Measurements from ENCODE around the gene PPP3R1.
A peak's percentile ranks its signal among the peaks of the same experiment; 100 is the strongest.

Gene PPP3R1

DNA sequence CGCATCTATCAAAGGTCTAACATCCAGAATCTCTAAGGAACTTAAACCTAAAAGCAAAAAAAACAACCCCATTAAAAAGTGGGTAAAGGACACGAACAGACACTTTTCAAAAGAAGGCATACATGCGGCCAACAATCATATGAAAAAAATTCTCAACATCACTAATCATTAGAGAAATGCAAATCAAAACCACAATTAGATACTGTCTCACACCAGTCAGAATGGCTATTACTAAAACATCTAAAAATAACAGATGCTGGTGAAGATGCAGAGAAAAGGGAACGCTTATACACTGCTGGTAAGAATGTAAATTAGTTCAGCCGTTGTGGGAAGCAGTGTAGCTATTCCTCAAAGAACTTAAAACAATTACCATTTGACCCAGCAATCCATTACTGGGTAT is 38.0 kb downstream of the PPP3R1 start:
- peaks cover 55% of the 10 kb centered on the region for H3K36me3 ChIP-seq (ENCODE audit: insufficient read depth, low read length)
- no peaks in the 10 kb centered on the region for H3F3A ChIP-seq (ENCODE audit: insufficient read depth, low read length)
- no peak overlapping the region for H2AFZ ChIP-seq (ENCODE audit: low read length)
- peaks cover 96% of the 10 kb centered on the region for H3K79me2 ChIP-seq (ENCODE audit: insufficient read depth, low read length)
- peak overlapping the region; percentile 14; the same call in 1 of the 2 replicates for H3K4me2 ChIP-seq (ENCODE audit: low read length)
- H3K27ac ChIP-seq (ENCODE audit: low read depth, low read length, poor library complexity, severe bottlenecking): peak overlapping the region; percentile 15
- no peak overlapping the region for H3K9ac ChIP-seq (ENCODE audit: low read length)
- TF ChIP-seq, protein P1, sequence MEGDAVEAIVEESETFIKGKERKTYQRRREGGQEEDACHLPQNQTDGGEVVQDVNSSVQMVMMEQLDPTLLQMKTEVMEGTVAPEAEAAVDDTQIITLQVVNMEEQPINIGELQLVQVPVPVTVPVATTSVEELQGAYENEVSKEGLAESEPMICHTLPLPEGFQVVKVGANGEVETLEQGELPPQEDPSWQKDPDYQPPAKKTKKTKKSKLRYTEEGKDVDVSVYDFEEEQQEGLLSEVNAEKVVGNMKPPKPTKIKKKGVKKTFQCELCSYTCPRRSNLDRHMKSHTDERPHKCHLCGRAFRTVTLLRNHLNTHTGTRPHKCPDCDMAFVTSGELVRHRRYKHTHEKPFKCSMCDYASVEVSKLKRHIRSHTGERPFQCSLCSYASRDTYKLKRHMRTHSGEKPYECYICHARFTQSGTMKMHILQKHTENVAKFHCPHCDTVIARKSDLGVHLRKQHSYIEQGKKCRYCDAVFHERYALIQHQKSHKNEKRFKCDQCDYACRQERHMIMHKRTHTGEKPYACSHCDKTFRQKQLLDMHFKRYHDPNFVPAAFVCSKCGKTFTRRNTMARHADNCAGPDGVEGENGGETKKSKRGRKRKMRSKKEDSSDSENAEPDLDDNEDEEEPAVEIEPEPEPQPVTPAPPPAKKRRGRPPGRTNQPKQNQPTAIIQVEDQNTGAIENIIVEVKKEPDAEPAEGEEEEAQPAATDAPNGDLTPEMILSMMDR (IDR thresholded peaks at IDR 0.05; ENCODE audit: low read length): no peak
- no peak for TF ChIP-seq EZH2 (IDR thresholded peaks at IDR 0.05; ENCODE audit: borderline replicate concordance, low read length)
- no peaks in the 10 kb centered on the region for H3K27me3 ChIP-seq (ENCODE audit: insufficient read depth, low read length)
- H3K4me1 ChIP-seq (ENCODE audit: insufficient read depth, low read length, severe bottlenecking): peaks cover 38% of the 10 kb centered on the region
- no peaks in the 10 kb centered on the region for H3K9me2 ChIP-seq (ENCODE audit: low read depth, low read length)
- H4K20me1 ChIP-seq (ENCODE audit: insufficient read depth, low read length): 0 out of 2 replicates have a peak, but pooled peaks cover 3% of the 10 kb centered on the region
- H3K9me3 ChIP-seq (ENCODE audit: low read length): no peaks in the 10 kb centered on the region
- no peak overlapping the region for H3K4me3 ChIP-seq (ENCODE audit: low read depth, low read length, poor library complexity, severe bottlenecking)

GRCh38 chr2:68206793-68207192 is 45.5 kb downstream of the PPP3R1 start:
- Histone ChIP-seq H2AFZ (ENCODE audit: low read length) (no peak overlapping the region), H3K9ac (ENCODE audit: low read length) (no peak overlapping the region), H3K79me2 (ENCODE audit: insufficient read depth, low read length) (peaks cover 89% of the 10 kb centered on the region), H3K4me3 (ENCODE audit: low read depth, low read length, poor library complexity, severe bottlenecking) (no peak overlapping the region), H3K27me3 (ENCODE audit: insufficient read depth, low read length) (no peaks in the 10 kb centered on the region), H3F3A (ENCODE audit: insufficient read depth, low read length) (peaks cover 4% of the 10 kb centered on the region; the same call in 1 of the 2 replicates), H3K27ac (ENCODE audit: low read depth, low read length, poor library complexity, severe bottlenecking) (peak overlapping the region; percentile 32), H3K9me3 (ENCODE audit: low read length) (no peaks in the 10 kb centered on the region), H3K36me3 (ENCODE audit: insufficient read depth, low read length) (peaks cover 36% of the 10 kb centered on the region), H3K4me1 (ENCODE audit: insufficient read depth, low read length, severe bottlenecking) (peaks cover 50% of the 10 kb centered on the region), H4K20me1 (ENCODE audit: insufficient read depth, low read length) (no peaks in the 10 kb centered on the region), H3K9me2 (ENCODE audit: low read depth, low read length) (no peaks in the 10 kb centered on the region), H3K4me2 (ENCODE audit: low read length) (no peak overlapping the region)
- TF ChIP-seq, protein P1 (IDR thresholded peaks at IDR 0.05; ENCODE audit: low read length): no peak
- TF ChIP-seq EZH2 (IDR thresholded peaks at IDR 0.05; ENCODE audit: borderline replicate concordance, low read length): no peak

DNA sequence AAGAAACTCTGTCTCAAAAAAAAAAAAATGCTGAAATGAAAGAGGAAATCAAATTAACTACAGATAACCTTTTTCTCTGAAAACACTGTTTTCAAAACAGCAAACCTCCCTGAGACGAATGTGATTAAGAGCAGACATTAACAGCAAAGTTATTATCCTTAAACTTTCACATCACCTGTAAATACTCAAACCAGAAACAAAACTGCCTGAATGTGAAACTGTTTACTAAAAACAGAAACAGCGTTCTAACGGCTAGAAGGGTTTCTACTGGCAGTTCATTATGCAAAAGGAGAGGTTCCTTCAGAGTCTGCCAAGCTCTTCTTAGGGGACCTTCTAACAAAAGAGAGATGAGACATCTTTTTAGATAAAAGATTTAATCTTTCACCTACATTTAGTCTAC is 48.7 kb downstream of the PPP3R1 start:
- Histone ChIP-seq H3K79me2 (ENCODE audit: insufficient read depth, low read length) (peaks cover 92% of the 10 kb centered on the region), H3K27me3 (ENCODE audit: insufficient read depth, low read length) (no peaks in the 10 kb centered on the region), H3K9me3 (ENCODE audit: low read length) (no peaks in the 10 kb centered on the region), H3F3A (ENCODE audit: insufficient read depth, low read length) (peaks cover 13% of the 10 kb centered on the region; the same call in 1 of the 2 replicates), H3K36me3 (ENCODE audit: insufficient read depth, low read length) (peaks cover 24% of the 10 kb centered on the region; the same call in 1 of the 2 replicates), H3K9me2 (ENCODE audit: low read depth, low read length) (no peaks in the 10 kb centered on the region), H3K27ac (ENCODE audit: low read depth, low read length, poor library complexity, severe bottlenecking) (peak overlapping the region; percentile 82), H2AFZ (ENCODE audit: low read length) (no peak overlapping the region), H3K4me1 (ENCODE audit: insufficient read depth, low read length, severe bottlenecking) (peaks cover 67% of the 10 kb centered on the region), H3K4me2 (ENCODE audit: low read length) (peak overlapping the region; percentile 69), H3K4me3 (ENCODE audit: low read depth, low read length, poor library complexity, severe bottlenecking) (peak overlapping the region; percentile 28), H4K20me1 (ENCODE audit: insufficient read depth, low read length) (no peaks in the 10 kb centered on the region), H3K9ac (ENCODE audit: low read length) (peak overlapping the region; percentile 42)
- no peak for TF ChIP-seq EZH2 (IDR thresholded peaks at IDR 0.05; ENCODE audit: borderline replicate concordance, low read length)
- TF ChIP-seq, protein P1 (IDR thresholded peaks at IDR 0.05; ENCODE audit: low read length): no peak

Data from OCI-LY1 (cell line).